Tongue (tissue), 2 donors: Measurements from ENCODE around the gene UAP1L1. TPM values are rescaled to one million over a fixed set of nuclear protein-coding genes. Genes with fewer than 3 reads are reported as not detected.

Experiments used
- DNase-seq: peaks from one replicate; pipeline ENCODE4 v3.0.0-alpha.2; 2015
- total RNA-seq: library from RNA; depleted of rRNA; stranded (reverse); fragments of >200 nt; gene quantifications from one replicate; pipeline ENCODE4 v1.2.3, GENCODE V29; 2014

UAP1L1 gene
- total RNA-seq, 1 donor from 2014 or later: 3.2 TPM

DNA sequence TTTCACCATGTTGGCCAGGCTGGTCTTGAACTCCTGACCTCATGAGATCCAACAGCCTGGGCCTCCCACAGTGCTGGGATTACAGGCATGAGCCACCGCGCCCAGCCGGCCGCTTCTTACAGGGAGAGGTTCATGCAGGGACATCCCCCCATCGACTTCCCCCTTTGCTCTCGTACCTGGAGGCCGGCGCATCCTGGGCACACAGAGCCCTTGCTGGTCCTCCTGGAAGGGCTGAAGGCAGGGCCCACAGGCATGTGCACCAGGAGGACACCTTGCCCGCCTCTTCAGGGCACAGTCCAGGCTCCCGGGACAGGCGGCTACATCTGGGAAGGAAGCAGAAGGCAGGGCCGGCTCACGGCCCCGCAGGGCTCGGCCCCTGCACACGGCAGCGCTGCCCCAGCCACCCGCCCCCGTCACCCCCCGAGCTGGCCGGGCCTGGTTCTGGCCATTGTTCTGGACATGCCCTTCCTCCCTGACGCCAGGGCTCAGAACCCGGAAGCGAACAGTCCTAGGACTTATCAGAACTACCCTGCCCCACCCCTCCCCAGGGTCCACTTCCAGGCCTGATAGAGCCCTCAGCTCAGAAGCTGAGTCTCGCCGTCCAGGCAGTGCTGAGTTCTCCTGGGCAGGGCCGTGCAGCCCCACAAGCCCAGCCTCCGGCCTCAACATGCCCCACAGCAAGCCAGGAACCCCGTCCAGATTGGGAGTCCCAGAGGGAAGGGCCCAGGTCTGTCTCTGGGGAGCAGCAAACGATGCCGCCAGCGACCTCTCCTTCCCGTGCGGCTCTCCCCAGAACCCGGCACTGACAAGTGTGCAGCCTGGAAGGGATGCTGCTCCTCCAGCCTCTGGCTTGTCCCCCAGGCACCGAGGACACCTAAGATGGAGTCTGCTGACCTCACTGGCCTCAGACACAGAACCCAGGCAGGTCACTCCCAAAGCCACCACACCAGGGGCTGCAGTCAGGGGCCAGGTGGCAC is 34.3 kb upstream of the UAP1L1 start:
- no peak for DNase-seq

GRCh38 chr9:137044037-137044436 is 33.3 kb upstream of the UAP1L1 start:
- DNase-seq: no peak

- DNase-seq: no peak
Measured at GRCh38 chr9:137044502-137045177, 32.7 kb upstream of the UAP1L1 start.

- DNase-seq: peak; percentile 34
Measured at GRCh38 chr9:137045294-137046087, 31.8 kb upstream of the UAP1L1 start.

GRCh38 chr9:137046088-137046787 is 31.1 kb upstream of the UAP1L1 start, which contains the start of gene NPDC1:
NPDC1 (minus strand) TSS chr9:137046177; CDS start chr9:137045989, 188 bp downstream.
- peak; percentile 85 for DNase-seq

- DNase-seq: peak; percentile 38
Measured at GRCh38 chr9:137048655-137049543, 28.4 kb upstream of the UAP1L1 start.

- peak; percentile 75 for DNase-seq
Measured at GRCh38 chr9:137049544-137050449, 27.5 kb upstream of the UAP1L1 start.

- DNase-seq: no peak
Measured at GRCh38 chr9:137050570-137050969, 26.7 kb upstream of the UAP1L1 start.

DNA sequence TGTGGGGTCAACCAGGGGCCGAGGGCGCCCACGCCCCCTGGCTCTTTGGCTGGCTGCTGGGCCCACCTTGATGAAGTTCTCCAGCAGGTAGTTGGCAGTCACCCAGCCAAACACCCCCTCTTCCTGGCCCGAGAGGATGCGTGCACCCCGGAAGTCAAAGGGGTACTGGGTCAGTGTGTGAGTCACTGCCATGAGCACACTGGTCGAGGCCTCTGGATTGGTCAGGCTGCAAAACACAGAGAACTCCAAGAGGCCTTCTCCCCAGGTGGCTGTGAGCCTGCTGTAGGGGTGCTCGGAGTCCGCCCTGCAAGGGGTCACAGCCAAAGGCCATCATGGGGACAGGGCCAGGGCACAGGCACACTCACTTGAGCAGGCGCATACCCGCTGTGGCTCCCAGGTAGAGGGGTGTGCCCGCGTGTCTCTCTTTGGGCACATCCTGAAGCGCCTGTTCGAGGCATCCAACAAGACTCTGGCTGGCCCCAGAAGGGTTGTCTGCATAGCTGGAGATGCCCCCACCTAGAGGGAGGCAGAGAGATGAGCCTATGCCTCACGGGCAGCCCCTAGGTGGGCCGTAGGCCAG is 26.1 kb upstream of the UAP1L1 start:
- no peak for DNase-seq

DNA sequence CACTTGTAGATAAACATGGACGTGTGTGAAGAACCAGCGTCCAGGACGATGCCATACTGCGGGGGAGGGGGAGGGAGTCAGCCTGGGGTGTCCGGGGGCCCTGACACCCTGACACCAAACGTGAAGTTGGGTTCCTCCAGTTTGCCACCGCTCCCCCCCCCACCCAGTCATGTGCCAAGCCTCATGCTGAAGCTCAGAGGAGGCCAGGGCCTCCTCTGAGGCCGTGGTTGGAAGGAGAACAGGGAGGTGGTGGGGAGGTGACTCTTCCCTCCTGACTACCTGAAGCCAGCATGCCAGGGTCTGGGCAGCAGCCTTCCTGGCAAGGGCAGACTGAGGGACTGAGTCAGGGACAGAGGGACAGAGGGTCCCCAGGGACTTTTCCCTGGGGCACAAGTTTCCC is 25.0 kb upstream of the UAP1L1 start:
- DNase-seq: no peak

- no peak for DNase-seq
Measured at GRCh38 chr9:137052998-137053943, 24.0 kb upstream of the UAP1L1 start.

DNA sequence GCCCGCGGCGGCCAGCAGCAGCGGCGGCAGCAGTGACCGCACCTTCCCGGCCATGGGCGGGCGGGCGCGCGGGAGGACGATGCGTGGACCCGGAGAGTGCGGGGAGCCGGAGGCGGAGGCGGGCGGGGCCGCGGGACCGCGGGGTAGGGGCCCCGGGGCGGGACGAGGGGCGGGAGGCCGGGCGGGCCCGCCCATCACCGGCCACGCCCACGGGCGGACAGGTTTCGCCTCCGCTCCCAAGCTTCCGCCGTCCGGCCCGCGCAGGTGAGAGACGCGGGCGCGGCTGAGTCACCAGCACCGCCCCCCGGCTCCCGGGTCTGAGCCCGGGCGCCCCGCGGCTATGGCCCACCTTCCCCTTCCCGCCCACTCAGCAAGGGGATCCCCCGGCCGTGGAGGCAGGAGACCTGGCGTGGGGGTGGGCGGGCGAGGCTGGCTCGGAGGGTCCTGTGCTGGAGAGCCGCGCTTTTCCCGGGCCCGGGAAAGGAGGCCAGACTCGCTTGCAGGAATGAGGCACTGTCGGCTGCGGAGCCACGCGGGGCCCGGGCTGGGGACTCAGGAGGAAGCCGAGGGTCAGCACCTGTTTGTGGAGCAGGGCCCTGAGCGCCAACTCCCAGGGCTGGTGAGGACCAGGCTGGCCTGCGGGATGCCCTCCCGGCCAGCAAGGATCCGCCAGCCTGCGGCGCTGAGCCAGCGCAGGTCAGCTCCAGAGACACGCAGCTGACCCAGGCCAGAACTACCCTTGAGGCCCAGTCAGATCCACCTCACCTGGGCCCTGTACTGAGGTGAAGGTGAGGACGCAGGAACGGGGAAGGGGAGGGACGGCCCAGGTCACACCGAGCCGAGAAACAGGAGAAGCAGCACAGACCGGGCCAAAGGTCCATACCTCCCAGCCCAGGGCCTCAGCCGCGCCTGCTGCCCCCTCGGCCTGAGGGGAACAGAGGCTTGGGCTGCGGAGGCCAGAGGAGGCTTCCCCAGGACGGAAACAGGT is 23.1 kb upstream of the UAP1L1 start, which contains the start of gene ENTPD2:
Gene ENTPD2, minus strand, starts transcription at position 118 of the 988 bp plus-strand sequence. Its CDS starts 64 bp downstream, at position 54.
- DNase-seq: no peak

DNA sequence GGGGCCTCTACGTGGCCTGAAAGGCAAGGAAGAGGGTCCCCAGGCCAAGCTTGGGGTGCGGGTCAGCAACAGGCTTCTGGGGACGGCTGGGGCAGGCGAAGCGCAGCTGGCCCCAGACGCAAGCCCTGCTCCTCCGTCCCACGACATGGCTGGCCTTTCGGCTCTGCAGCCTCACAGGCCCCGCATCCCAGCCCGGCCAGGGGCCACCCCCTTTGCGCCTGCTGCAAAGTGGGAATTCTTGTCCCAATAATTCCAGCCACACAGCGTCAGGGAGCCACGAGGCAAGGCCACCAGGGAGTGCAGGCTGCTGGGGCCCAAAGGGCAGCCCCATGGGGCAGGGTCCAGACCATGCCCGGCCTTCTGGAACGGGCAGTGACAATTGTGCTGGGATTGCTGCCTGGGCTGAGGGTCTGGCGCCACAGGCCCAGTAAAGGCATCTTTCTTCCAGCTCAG is 22.4 kb upstream of the UAP1L1 start:
- DNase-seq: no peak

DNA sequence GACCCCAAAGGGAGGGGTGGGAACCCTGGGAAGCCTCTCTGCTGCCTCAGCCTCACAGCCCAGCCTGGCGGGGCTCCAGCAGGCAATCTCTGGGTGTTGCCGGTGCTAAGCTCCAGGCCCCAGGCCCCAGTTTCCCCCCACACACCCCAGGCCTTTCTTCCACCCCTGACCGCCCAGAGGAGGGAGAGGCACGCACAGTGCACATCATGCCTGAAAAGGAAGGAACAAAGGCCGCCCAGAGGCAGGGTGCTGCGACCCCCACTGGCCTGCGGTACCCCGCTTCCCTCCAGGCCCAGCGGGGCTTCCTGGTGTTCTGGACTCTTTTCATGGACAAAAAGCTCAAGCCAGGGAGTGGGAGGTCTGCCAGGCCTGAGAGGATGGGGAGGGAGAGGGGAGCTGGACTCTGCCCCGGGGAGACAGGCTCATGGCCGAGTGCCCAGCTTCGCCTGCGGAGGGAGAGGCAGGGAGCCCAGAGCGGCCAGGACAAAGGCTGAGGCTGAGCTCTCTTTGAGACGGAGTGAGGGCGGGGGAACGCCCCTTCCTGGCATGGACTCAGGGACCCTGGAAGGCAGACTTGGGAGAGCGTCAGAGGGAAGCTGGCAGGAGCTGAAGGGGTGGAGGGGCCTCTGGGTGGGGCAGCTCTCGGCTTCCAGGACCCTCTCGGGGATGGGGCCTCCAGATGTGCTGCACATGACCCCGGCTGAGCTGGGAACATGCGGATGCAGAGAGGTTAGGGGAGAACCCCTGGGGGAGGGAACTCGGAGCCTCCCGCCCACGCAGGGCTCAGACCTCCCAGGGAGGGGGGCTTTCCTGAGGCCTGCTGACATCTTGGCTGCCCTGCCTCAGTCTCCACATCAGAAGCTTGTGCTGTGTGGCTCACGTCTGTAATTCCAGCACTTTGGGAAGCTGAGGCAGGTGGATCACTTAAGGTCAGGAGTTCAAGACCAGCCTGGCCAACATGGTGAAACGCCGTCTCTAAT is 21.6 kb upstream of the UAP1L1 start:
- DNase-seq: peak; percentile 95
